Measurements from ENCODE around the gene PLEKHG3.
A peak's percentile ranks its signal among the peaks of the same experiment; 100 is the strongest.

PLEKHG3 gene

GRCh38 chr14:64674829-64675228, 29.4 kb upstream of the PLEKHG3 start:
- TF ChIP-seq EGR1 (IDR thresholded peaks at IDR 0.05) (no peak), TCF12 (IDR thresholded peaks at IDR 0.05; ENCODE audit: low read depth) (no peak), YY1 (IDR thresholded peaks at IDR 0.05; ENCODE audit: low read depth) (no peak), TEAD4 (IDR thresholded peaks at IDR 0.05) (no peak), FOXM1 (IDR thresholded peaks at IDR 0.05; ENCODE audit: borderline replicate concordance, low read depth) (no peak), CEBPB (IDR thresholded peaks at IDR 0.05) (0 out of 2 replicates have a peak, but pooled peaks have one; percentile 47), MAX (IDR thresholded peaks at IDR 0.05) (no peak)

GRCh38 chr14:64675312-64675711, 28.9 kb upstream of the PLEKHG3 start:
- TF ChIP-seq TAF1 (IDR thresholded peaks at IDR 0.05; ENCODE audit: low read depth) (no peak), EP300 (IDR thresholded peaks at IDR 0.05; ENCODE audit: borderline replicate concordance) (no peak), FOXM1 (IDR thresholded peaks at IDR 0.05; ENCODE audit: borderline replicate concordance, low read depth) (no peak), REST (IDR thresholded peaks at IDR 0.05; ENCODE audit: low read depth) (no peak), CEBPB (IDR thresholded peaks at IDR 0.05) (no peak), CREB1 (IDR thresholded peaks at IDR 0.05; ENCODE audit: low read depth) (no peak)

- 0 out of 2 replicates have a peak, but pooled peaks have one; percentile 2 for TF ChIP-seq CEBPB (IDR thresholded peaks at IDR 0.05)
- no peak for TF ChIP-seq RAD21 (IDR thresholded peaks at IDR 0.05; ENCODE audit: low read depth)
Observed at GRCh38 chr14:64676410-64677008, 27.7 kb upstream of the PLEKHG3 start.

- TF ChIP-seq EP300 (IDR thresholded peaks at IDR 0.05; ENCODE audit: borderline replicate concordance): peak; percentile 60
- no peak for TF ChIP-seq EGR1 (IDR thresholded peaks at IDR 0.05)
- TF ChIP-seq REST (IDR thresholded peaks at IDR 0.05; ENCODE audit: low read depth): no peak
- no peak for TF ChIP-seq CEBPB (IDR thresholded peaks at IDR 0.05)
- TF ChIP-seq MAX (IDR thresholded peaks at IDR 0.05): peak; percentile 64
- 0 out of 2 replicates have a peak, but pooled peaks have one; percentile 25 for TF ChIP-seq TCF12 (IDR thresholded peaks at IDR 0.05; ENCODE audit: low read depth)
- TF ChIP-seq FOXM1 (IDR thresholded peaks at IDR 0.05; ENCODE audit: borderline replicate concordance, low read depth): no peak; the same call in 1 of the 2 replicates
- TF ChIP-seq NFIC (IDR thresholded peaks at IDR 0.05): peak; percentile 53
- TF ChIP-seq TAF1 (IDR thresholded peaks at IDR 0.05; ENCODE audit: low read depth): no peak
- TF ChIP-seq RAD21 (IDR thresholded peaks at IDR 0.05; ENCODE audit: low read depth): no peak
- no peak for TF ChIP-seq YY1 (IDR thresholded peaks at IDR 0.05; ENCODE audit: low read depth)
- TF ChIP-seq USF1 (IDR thresholded peaks at IDR 0.05): no peak
- TF ChIP-seq ZBTB7A (IDR thresholded peaks at IDR 0.05; ENCODE audit: low read depth): no peak
- 0 out of 2 replicates have a peak, but pooled peaks have one; percentile 49 for TF ChIP-seq TEAD4 (IDR thresholded peaks at IDR 0.05)
- TF ChIP-seq CREB1 (IDR thresholded peaks at IDR 0.05; ENCODE audit: low read depth): no peak
Observed at GRCh38 chr14:64680013-64680713, 24.1 kb upstream of the PLEKHG3 start.

GRCh38 chr14:64680714-64681065, 23.5 kb upstream of the PLEKHG3 start:
- TF ChIP-seq CREB1 (IDR thresholded peaks at IDR 0.05; ENCODE audit: low read depth) (no peak), TAF1 (IDR thresholded peaks at IDR 0.05; ENCODE audit: low read depth) (no peak), YY1 (IDR thresholded peaks at IDR 0.05; ENCODE audit: low read depth) (no peak), TCF12 (IDR thresholded peaks at IDR 0.05; ENCODE audit: low read depth) (no peak), ZBTB7A (IDR thresholded peaks at IDR 0.05; ENCODE audit: low read depth) (no peak), REST (IDR thresholded peaks at IDR 0.05; ENCODE audit: low read depth) (no peak), FOXM1 (IDR thresholded peaks at IDR 0.05; ENCODE audit: borderline replicate concordance, low read depth) (no peak), CEBPB (IDR thresholded peaks at IDR 0.05) (no peak)
